ENCODE data around the gene UGT3A2.

UGT3A2 gene

DNA sequence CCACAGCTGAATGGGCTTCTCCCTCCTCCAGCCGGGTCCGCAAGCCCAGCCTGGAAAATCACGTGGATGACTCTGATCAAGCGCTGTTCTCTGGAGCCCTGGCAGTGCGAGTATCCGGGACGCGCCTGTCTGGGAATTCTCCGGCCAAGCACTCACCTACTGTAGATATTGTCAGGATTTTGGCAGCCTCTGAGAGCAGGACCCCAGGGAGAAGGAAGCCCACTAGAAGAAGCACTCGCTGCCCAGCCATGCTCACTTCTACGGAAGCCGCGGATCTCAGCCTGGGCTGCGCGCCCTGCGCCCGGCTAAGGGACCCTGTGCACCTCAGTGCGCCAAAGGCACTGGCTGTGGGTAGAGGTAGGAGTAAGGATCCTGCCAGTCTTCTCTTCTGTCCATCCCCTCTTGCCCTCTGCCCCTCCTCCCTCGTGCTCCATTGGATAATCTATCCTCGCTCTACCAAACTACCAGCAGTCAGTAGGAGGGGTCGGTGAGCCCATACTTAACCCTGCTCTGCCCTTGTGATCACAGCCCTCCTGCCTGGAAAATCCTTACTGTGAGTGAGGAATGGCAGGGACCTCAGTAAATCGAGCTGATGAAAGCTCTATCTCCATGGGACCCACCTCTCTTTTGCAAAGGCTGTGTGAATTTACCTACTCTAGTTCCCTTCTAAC, at the start of gene UGT3A2:
UGT3A2 (minus strand) TSS at position 343 of the 671 bp plus-strand sequence; CDS start at position 250, 93 bp downstream.
- Histone ChIP-seq H2AFZ (peak within 1 kb of the TSS; percentile 66), H3K4me3 (ENCODE audit: low read depth, low read length) (no peak within 1 kb of the TSS), H3K79me2 (no peaks in the 10 kb centered on the region), H3K27ac (no peak within 1 kb of the TSS), H3K27me3 (ENCODE audit: control insufficient read depth, insufficient read depth, low read length) (no peaks in the 10 kb centered on the region), H3K9ac (no peak within 1 kb of the TSS), H3K9me3 (ENCODE audit: control insufficient read depth, low read length) (no peaks in the 10 kb centered on the region), H3K36me3 (ENCODE audit: control insufficient read depth, insufficient read depth, low read length) (no peaks in the 10 kb centered on the region), H3K4me2 (ENCODE audit: low read length) (no peak within 1 kb of the TSS), H3K4me1 (no peaks in the 10 kb centered on the region)
- TF ChIP-seq, protein P1, sequence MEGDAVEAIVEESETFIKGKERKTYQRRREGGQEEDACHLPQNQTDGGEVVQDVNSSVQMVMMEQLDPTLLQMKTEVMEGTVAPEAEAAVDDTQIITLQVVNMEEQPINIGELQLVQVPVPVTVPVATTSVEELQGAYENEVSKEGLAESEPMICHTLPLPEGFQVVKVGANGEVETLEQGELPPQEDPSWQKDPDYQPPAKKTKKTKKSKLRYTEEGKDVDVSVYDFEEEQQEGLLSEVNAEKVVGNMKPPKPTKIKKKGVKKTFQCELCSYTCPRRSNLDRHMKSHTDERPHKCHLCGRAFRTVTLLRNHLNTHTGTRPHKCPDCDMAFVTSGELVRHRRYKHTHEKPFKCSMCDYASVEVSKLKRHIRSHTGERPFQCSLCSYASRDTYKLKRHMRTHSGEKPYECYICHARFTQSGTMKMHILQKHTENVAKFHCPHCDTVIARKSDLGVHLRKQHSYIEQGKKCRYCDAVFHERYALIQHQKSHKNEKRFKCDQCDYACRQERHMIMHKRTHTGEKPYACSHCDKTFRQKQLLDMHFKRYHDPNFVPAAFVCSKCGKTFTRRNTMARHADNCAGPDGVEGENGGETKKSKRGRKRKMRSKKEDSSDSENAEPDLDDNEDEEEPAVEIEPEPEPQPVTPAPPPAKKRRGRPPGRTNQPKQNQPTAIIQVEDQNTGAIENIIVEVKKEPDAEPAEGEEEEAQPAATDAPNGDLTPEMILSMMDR (IDR thresholded peaks at IDR 0.05): no peak

DNA sequence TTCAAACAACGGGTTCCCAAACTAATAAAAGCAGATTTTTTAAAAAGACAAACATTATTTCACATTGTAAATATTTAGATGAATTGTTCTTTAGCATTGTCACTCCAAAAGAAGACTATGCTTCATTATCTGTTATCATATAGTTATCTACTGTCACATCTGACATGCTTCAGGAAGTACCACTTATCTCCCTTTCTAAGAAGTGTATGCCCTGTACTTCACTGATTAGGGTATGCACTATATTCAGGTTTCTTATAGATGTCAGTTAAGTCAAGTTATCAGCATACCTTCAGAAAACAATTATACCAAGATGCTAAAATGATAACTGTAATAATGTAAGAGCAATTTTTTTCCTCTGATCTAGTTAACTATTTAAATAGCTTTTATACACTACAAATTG, 44.6 kb upstream of the UGT3A2 start:
- Histone ChIP-seq H3K4me2 (ENCODE audit: low read length) (no peak overlapping the region), H3K79me2 (no peaks in the 10 kb centered on the region), H3K27me3 (ENCODE audit: control insufficient read depth, insufficient read depth, low read length) (no peaks in the 10 kb centered on the region), H2AFZ (no peak overlapping the region), H3K9me3 (ENCODE audit: control insufficient read depth, low read length) (no peaks in the 10 kb centered on the region), H3K4me1 (no peaks in the 10 kb centered on the region), H3K27ac (no peak overlapping the region), H3K4me3 (ENCODE audit: low read depth, low read length) (no peak overlapping the region), H3K9ac (no peak overlapping the region), H3K36me3 (ENCODE audit: control insufficient read depth, insufficient read depth, low read length) (no peaks in the 10 kb centered on the region)
- TF ChIP-seq, protein P1 (IDR thresholded peaks at IDR 0.05): no peak

- TF ChIP-seq, protein P1 (IDR thresholded peaks at IDR 0.05): no peak
- H3K9me3 ChIP-seq (ENCODE audit: control insufficient read depth, low read length): no peaks in the 10 kb centered on the region
- H3K79me2 ChIP-seq: no peaks in the 10 kb centered on the region
- no peaks in the 10 kb centered on the region for H3K27me3 ChIP-seq (ENCODE audit: control insufficient read depth, insufficient read depth, low read length)
- no peaks in the 10 kb centered on the region for H3K36me3 ChIP-seq (ENCODE audit: control insufficient read depth, insufficient read depth, low read length)
- H3K27ac ChIP-seq: no peak overlapping the region
- no peak overlapping the region for H2AFZ ChIP-seq
- no peak overlapping the region for H3K9ac ChIP-seq
- no peak overlapping the region for H3K4me2 ChIP-seq (ENCODE audit: low read length)
- H3K4me1 ChIP-seq: no peaks in the 10 kb centered on the region
- no peak overlapping the region for H3K4me3 ChIP-seq (ENCODE audit: low read depth, low read length)
These were observed 42.2 kb upstream of the UGT3A2 start for GRCh38 chr5:36108758-36109460.

GRCh38 chr5:36105819-36106218, 39.1 kb upstream of the UGT3A2 start:
- Histone ChIP-seq H3K27ac (no peak overlapping the region), H3K9me3 (ENCODE audit: control insufficient read depth, low read length) (no peaks in the 10 kb centered on the region), H3K36me3 (ENCODE audit: control insufficient read depth, insufficient read depth, low read length) (no peaks in the 10 kb centered on the region), H3K4me3 (ENCODE audit: low read depth, low read length) (no peak overlapping the region), H3K4me1 (no peaks in the 10 kb centered on the region), H3K9ac (no peak overlapping the region), H3K79me2 (no peaks in the 10 kb centered on the region), H3K4me2 (ENCODE audit: low read length) (no peak overlapping the region), H3K27me3 (ENCODE audit: control insufficient read depth, insufficient read depth, low read length) (no peaks in the 10 kb centered on the region), H2AFZ (no peak overlapping the region)
- TF ChIP-seq, protein P1 (IDR thresholded peaks at IDR 0.05): no peak

Data from parathyroid adenoma (tissue), 2 donors.